Stimulated activated CD4-positive, alpha-beta T cell treated with anti-CD3 and anti-CD28 coated beads, Interleukin-15, amount 100 ng/mL, for 1 hour (primary cell): Measurements from ENCODE around the gene TRIM49C.
"Not testable (repeated sequence)": the region's sequence is repeated elsewhere in the genome, so short reads cannot be mapped to it uniquely, and the experiment has no call there.

Experiments
- DNase-seq, 2 donors: peaks; one replicate each; pipeline ENCODE4 v3.0.0-alpha.2; 2020; ENCODE audit warnings: low read depth in 1 of 2, low spot score in 1 of 2

Gene TRIM49C

GRCh38 chr11:90030806-90031205, at the start of gene TRIM49C:
TRIM49C (plus strand) TSS chr11:90031106; CDS start chr11:90035212, 4,106 bp downstream.
- not testable (repeated sequence) for DNase-seq

GRCh38 chr11:90024184-90024583, 6.7 kb upstream of the TRIM49C start:
- not testable (repeated sequence) for DNase-seq

- not testable (repeated sequence) for DNase-seq
Measured at GRCh38 chr11:90051591-90052209, 20.8 kb downstream of the TRIM49C start.

GRCh38 chr11:90052311-90052710, 21.4 kb downstream of the TRIM49C start:
- not testable (repeated sequence) for DNase-seq

- DNase-seq = not testable (repeated sequence)
Measured at GRCh38 chr11:90053545-90053944, 22.6 kb downstream of the TRIM49C start.

- not testable (repeated sequence) for DNase-seq
Measured at GRCh38 chr11:90085650-90086049, 54.7 kb downstream of the TRIM49C start, which contains the start of gene UBTFL1. UBTFL1 (plus strand) TSS chr11:90085950; CDS start chr11:90085950, 0 bp downstream.

- DNase-seq = not testable (repeated sequence)
Measured at GRCh38 chr11:90088731-90089130, 57.8 kb downstream of the TRIM49C start.
